Upper lobe of left lung (tissue), 4 donors: ENCODE measurements around the gene IL17D.

ENCODE experiments used
- EP300 ChIP-seq, 4 donors: sonication (generic); formaldehyde crosslinking; IDR thresholded peaks; one replicate each; pipeline ENCODE4 v1.5.1; 2017; ENCODE audit warnings: antibody characterized with exemption in 4 of 4, control low read depth in 2 of 4
- POLR2A ChIP-seq, 4 donors: fragments of 450-650 bp; IDR thresholded peaks; one replicate each; pipeline ENCODE4 v1.5.1; 2016 to 2017; ENCODE audit warnings: antibody characterized with exemption in 4 of 4, mild to moderate bottlenecking in 2 of 4
- POLR2AphosphoS5 ChIP-seq, 2 donors: sonication (generic); formaldehyde crosslinking; IDR thresholded peaks; one replicate each; pipeline ENCODE4 v1.5.1; 2017; ENCODE audit warnings: antibody characterized with exemption in 2 of 2
- TF ChIP-seq, protein P1 (sequence below), 6 experiments: fragments of 450-650 bp in 4 of 6; fragments of 200-600 bp in 2 of 6; sonication (generic) in 2 of 6; IDR thresholded peaks; one replicate each; pipeline ENCODE4 v1.5.1; 2016 to 2019; ENCODE audit warnings: antibody characterized with exemption in 6 of 6

- TF ChIP-seq, protein P1, sequence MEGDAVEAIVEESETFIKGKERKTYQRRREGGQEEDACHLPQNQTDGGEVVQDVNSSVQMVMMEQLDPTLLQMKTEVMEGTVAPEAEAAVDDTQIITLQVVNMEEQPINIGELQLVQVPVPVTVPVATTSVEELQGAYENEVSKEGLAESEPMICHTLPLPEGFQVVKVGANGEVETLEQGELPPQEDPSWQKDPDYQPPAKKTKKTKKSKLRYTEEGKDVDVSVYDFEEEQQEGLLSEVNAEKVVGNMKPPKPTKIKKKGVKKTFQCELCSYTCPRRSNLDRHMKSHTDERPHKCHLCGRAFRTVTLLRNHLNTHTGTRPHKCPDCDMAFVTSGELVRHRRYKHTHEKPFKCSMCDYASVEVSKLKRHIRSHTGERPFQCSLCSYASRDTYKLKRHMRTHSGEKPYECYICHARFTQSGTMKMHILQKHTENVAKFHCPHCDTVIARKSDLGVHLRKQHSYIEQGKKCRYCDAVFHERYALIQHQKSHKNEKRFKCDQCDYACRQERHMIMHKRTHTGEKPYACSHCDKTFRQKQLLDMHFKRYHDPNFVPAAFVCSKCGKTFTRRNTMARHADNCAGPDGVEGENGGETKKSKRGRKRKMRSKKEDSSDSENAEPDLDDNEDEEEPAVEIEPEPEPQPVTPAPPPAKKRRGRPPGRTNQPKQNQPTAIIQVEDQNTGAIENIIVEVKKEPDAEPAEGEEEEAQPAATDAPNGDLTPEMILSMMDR (IDR thresholded peaks at IDR 0.05), result peak; percentile 78 to 99 (median 92)
- TF ChIP-seq EP300 (IDR thresholded peaks at IDR 0.05), result no peak
- TF ChIP-seq POLR2A (IDR thresholded peaks at IDR 0.05), result peak in 2 of 4 donors; percentile 38 to 45
- TF ChIP-seq POLR2AphosphoS5 (IDR thresholded peaks at IDR 0.05), result no peak
These were observed 420 bp downstream of the IL17D start for GRCh38 chr13:20703780-20704458.
